ENCODE results near the gene RBBP8NL. TPM values are rescaled to one million over a fixed set of nuclear protein-coding genes. Genes with fewer than 3 reads are reported as not detected.

The RBBP8NL gene
- total RNA-seq, 1 experiment from 2014 or later, result not detected

DNA sequence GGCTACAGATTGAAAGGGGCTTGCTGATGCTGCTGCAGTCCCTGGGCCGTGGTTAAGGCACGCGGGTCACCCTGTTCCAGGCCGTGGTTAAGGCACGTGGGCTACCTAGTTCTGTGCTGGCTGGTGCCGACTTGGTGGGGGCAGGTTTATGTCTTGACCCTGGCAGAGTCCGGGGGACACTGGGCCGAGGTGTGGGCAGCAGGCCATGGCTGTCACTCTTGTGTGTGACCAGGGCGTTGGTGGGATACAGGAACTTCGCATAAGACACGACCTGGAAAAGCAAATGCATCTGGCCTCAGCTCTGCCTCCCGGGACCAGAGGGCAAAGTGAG, 34.0 kb downstream of the RBBP8NL start:
- H3K4me1 Mint-ChIP-seq (ENCODE audit: insufficient read depth, unreplicated experiment), result no peaks in the 10 kb centered on the region
- no peak overlapping the region for H3K4me3 Mint-ChIP-seq (ENCODE audit: unreplicated experiment)
- BruUV-seq (replicated peaks), result no TSS peak
- ChIA-PET POLR2A (interaction anchor here (0.5 to 1.2 kb wide), 2 partner anchors 12 to 91 kb away, joined by 3 to 4 read pairs; partner anchors contain the start of gene ADRM1), CTCF (interaction anchor here (0.8 kb wide), 1 partner anchor 10 kb away, joined by 6 read pairs; no protein-coding TSS in a partner anchor)
- intact Hi-C loops (cut with micrococcal nuclease), result no loop called here
- DNase-seq (ENCODE audit: unreplicated experiment), result no peak
- no peak overlapping the region for H3K27ac Mint-ChIP-seq (ENCODE audit: low read depth, unreplicated experiment)
- peaks cover 51% of the 10 kb centered on the region for H3K36me3 Mint-ChIP-seq (ENCODE audit: insufficient read depth, unreplicated experiment)
- no peak for TF ChIP-seq CTCF (IDR thresholded peaks at IDR 0.05; ENCODE audit: unreplicated experiment)
- H3K9me3 Mint-ChIP-seq (ENCODE audit: unreplicated experiment), result peaks cover 7% of the 10 kb centered on the region
- no peaks in the 10 kb centered on the region for H3K27me3 Mint-ChIP-seq (ENCODE audit: insufficient read depth, unreplicated experiment)

DNA sequence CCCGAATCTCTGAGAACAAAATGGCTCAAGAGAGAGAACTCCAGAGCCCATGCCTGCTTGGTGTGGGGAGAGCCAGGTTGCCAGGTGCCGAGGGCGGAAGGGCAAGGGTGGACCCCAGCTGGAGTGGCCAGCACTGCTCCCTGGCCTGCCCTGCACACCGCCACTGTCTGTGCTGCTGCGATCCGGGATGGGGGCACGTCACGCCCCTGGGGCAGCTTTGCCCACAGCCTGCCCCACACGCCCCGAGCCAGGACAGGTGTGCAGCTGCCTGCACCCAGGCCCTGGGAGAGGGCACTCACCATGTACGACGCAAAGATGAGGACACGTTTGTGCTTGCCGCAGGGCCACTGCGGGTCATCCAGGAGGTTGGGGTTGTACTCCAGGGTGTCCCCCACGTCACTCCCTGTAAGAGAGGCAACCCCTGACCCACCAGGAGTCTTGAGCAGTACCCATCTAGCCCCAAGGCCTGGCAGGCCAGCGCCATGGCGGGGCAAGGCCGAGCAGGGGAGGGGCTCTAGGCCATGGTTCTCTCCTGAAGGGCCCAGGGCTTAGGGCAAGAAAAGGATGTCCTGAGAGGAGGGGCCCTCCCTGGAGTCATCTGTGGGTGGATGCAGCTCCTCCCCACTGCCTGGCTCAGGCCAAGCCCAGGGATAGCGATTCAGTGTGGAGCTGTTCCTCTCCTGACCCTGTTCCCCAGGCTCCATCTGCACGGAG, 34.6 kb downstream of the RBBP8NL start:
- H3K4me3 Mint-ChIP-seq (ENCODE audit: unreplicated experiment), result no peak overlapping the region
- no peaks in the 10 kb centered on the region for H3K4me1 Mint-ChIP-seq (ENCODE audit: insufficient read depth, unreplicated experiment)
- no peak for TF ChIP-seq CTCF (IDR thresholded peaks at IDR 0.05; ENCODE audit: unreplicated experiment)
- H3K27ac Mint-ChIP-seq (ENCODE audit: low read depth, unreplicated experiment), result no peak overlapping the region
- ChIA-PET POLR2A (interaction anchor here (0.5 kb wide), 1 partner anchor 12 kb away, joined by 3 read pairs; no protein-coding TSS in a partner anchor), CTCF (interaction anchor here (0.8 to 1.1 kb wide), 2 partner anchors 11 to 399 kb away, joined by 3 to 6 read pairs; no protein-coding TSS in a partner anchor)
- intact Hi-C loops (cut with micrococcal nuclease), result no loop called here
- H3K36me3 Mint-ChIP-seq (ENCODE audit: insufficient read depth, unreplicated experiment), result peaks cover 56% of the 10 kb centered on the region
- no peak for DNase-seq (ENCODE audit: unreplicated experiment)
- no TSS peak for BruUV-seq (replicated peaks)
- peaks cover 1% of the 10 kb centered on the region for H3K9me3 Mint-ChIP-seq (ENCODE audit: unreplicated experiment)
- H3K27me3 Mint-ChIP-seq (ENCODE audit: insufficient read depth, unreplicated experiment), result no peaks in the 10 kb centered on the region

GRCh38 chr20:62392077-62392418, 35.3 kb downstream of the RBBP8NL start:
- ChIA-PET POLR2A (interaction anchor here (0.7 kb wide), 1 partner anchor 138 kb away, joined by 3 read pairs; no protein-coding TSS in a partner anchor), CTCF (interaction anchor here (1.1 kb wide), 1 partner anchor 400 kb away, joined by 3 read pairs; no protein-coding TSS in a partner anchor)
- BruUV-seq (replicated peaks), result no TSS peak
- no peak for TF ChIP-seq CTCF (IDR thresholded peaks at IDR 0.05; ENCODE audit: unreplicated experiment)
- Mint-ChIP-seq H3K4me1 (ENCODE audit: insufficient read depth, unreplicated experiment) (no peaks in the 10 kb centered on the region), H3K27ac (ENCODE audit: low read depth, unreplicated experiment) (no peak overlapping the region), H3K27me3 (ENCODE audit: insufficient read depth, unreplicated experiment) (no peaks in the 10 kb centered on the region), H3K36me3 (ENCODE audit: insufficient read depth, unreplicated experiment) (peaks cover 64% of the 10 kb centered on the region), H3K4me3 (ENCODE audit: unreplicated experiment) (no peak overlapping the region), H3K9me3 (ENCODE audit: unreplicated experiment) (no peaks in the 10 kb centered on the region)
- intact Hi-C loops (cut with micrococcal nuclease), result no loop called here
- no peak for DNase-seq (ENCODE audit: unreplicated experiment)

DNA sequence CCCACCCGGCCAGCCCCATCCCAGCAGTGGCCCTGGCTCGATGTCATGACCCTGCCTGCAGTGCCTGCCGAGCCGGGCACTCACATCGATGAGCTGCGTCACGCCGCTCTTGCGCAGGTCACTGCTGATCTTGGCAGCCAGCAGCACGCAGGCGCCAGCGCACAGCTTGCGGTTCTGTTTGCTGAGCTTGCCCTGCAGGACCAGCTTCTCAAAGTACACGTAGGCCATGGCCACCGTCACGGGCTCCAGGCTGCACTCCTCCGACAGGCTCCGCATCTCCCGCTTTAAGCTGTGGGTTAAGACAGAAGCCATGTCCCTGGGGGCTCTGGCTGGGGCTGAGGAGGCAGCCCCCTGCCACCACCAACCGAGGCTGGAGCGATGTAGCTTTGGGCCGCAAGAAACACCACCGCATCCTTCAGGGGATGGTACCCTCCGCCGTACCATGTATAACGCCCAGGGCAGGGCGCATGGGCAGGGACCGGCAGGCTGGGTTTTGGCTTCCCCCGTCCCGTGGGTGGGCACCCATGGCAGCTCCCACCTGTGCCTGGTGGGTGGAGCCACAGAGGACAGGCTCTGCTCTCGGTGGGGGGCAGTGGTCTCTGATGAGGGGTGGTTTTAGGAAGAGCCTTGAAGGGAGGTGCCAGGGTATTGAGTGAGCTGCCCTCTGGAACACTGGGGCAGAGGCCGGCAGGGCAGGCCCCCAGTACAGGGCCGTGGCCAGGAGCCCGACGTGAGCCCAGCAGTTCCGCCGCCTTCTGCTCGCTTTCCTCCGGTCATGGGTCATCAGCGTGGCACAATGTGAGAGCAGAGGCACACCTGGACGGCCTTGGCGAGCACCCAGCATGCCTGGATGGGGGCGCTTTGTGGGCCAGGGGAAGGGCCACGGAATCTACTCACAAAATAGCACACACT, 35.9 kb downstream of the RBBP8NL start:
- CTCF ChIA-PET, result interaction anchor here (1.1 to 1.2 kb wide), 2 partner anchors 18 to 32 kb away, joined by 5 to 6 read pairs; no protein-coding TSS in a partner anchor
- intact Hi-C loops (cut with micrococcal nuclease), result no loop called here

More for the DNA sequence above, 35.9 kb downstream of the RBBP8NL start:
- no peak for DNase-seq (ENCODE audit: unreplicated experiment)
- POLR2A ChIA-PET, result interaction anchor here (0.5 to 7.7 kb wide), 5 partner anchors 8 to 554 kb away, joined by 3 to 182 read pairs (median 3); partner anchors contain the start of gene LAMA5
- no peaks in the 10 kb centered on the region for H3K9me3 Mint-ChIP-seq (ENCODE audit: unreplicated experiment)
- H3K27ac Mint-ChIP-seq (ENCODE audit: low read depth, unreplicated experiment), result no peak overlapping the region
- TF ChIP-seq CTCF (IDR thresholded peaks at IDR 0.05; ENCODE audit: unreplicated experiment), result no peak
- no peaks in the 10 kb centered on the region for H3K4me1 Mint-ChIP-seq (ENCODE audit: insufficient read depth, unreplicated experiment)
- no TSS peak for BruUV-seq (replicated peaks)
- H3K4me3 Mint-ChIP-seq (ENCODE audit: unreplicated experiment), result no peak overlapping the region
- no peaks in the 10 kb centered on the region for H3K27me3 Mint-ChIP-seq (ENCODE audit: insufficient read depth, unreplicated experiment)
- peaks cover 69% of the 10 kb centered on the region for H3K36me3 Mint-ChIP-seq (ENCODE audit: insufficient read depth, unreplicated experiment)
